Hepatocyte (in vitro differentiated cells): ENCODE measurements around the gene HEXIM2.

Source experiments
- CTCF ChIP-seq: fragments of 200-600 bp; sonication (generic); IDR thresholded peaks from 2 replicates; pipeline ENCODE4 v1.5.1; 2016; ENCODE audit warnings: antibody characterized with exemption, mild to moderate bottlenecking; ENCODE audit not compliant: poor library complexity
- EZH2 ChIP-seq: fragments of 200-600 bp; sonication (generic); IDR thresholded peaks from 2 replicates; pipeline ENCODE4 v1.6.1; 2016; ENCODE audit warnings: antibody characterized with exemption, mild to moderate bottlenecking, borderline replicate concordance

- TF ChIP-seq CTCF (no peak), EZH2 (no peak)
These were observed 35.4 kb downstream of the HEXIM2 start for GRCh38 chr17:45197108-45197507.
